Measurements from ENCODE around the gene MSH5.
"Not testable (repeated sequence)": the region's sequence is repeated elsewhere in the genome, so short reads cannot be mapped to it uniquely, and the experiment has no call there.

MSH5 gene

DNA sequence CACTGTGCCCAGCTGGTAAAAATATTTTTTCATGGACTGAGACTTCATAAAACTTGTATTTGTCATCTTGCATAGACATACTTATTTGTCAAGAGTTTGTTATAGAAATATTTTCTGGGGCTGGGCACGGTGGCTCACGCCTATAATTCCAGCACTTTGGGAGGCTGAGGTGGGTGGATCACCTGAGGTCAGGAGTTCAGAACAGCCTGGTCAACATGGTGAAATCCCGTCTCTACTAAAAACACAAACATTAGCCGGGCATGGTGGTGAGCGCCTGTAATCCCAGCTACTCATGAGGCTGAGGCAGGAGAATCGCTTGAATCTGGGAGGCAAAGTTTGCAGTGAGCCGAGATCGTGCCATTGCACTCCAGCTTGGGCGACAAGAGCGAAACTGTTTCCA, 68.8 kb downstream of the MSH5 start:
- DNase-seq = not testable (repeated sequence)

DNA sequence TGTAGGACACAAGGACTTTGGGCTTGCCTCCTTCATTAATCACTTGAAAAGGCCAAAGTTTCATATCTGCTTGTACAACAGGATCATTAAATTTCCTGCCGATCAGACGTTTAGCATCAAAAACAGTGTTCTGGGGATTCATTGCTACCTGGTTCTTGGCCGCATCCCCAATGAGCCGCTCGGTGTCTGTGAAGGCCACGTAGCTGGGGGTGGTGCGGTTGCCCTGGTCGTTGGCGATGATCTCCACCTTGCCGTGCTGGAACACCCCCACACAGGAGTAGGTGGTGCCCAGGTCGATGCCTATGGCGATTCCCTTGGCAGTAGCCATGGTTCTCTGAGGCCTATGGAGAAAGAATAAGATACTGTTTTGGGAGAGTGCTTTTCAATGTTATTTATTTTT, 71.8 kb downstream of the MSH5 start:
- no peak for DNase-seq

Measured in KG1 (cell line).